Naive B cell (primary cell): Measurements from ENCODE around the gene SEPTIN11. TPM values are rescaled to one million over a fixed set of nuclear protein-coding genes. Genes with fewer than 3 reads are reported as not detected.
"Not testable (repeated sequence)": the region's sequence is repeated elsewhere in the genome, so short reads cannot be mapped to it uniquely, and the experiment has no call there.

ENCODE experiments used
- ATAC-seq, 2 donors: fragments of 150-1000 bp; cut with Tn5 transposase; 2 replicates each; pipeline ENCODE4 v1.10.0; 2021; ENCODE audit warnings: low read depth in 2 of 2, mild to moderate bottlenecking in 2 of 2, moderate library complexity in 2 of 2
- DNase-seq: peaks from one replicate; pipeline ENCODE4 v3.0.0; 2022
- H3K27ac Mint-ChIP-seq, 6 donors: one replicate each; pipeline ENCODE4 v1.8.0; 2020 to 2022; ENCODE audit warnings: mild to moderate bottlenecking in 6 of 6, mixed read lengths in 6 of 6, moderate library complexity in 5 of 6, inconsistent platforms in 2 of 6
- H3K27me3 Mint-ChIP-seq, 3 donors: one replicate each; pipeline ENCODE4 v1.8.0; 2021 to 2022; ENCODE audit warnings: mixed read lengths in 3 of 3, mild to moderate bottlenecking in 1 of 3
- H3K36me3 Mint-ChIP-seq, 2 donors: one replicate each; pipeline ENCODE4 v1.8.0; 2020 to 2022; ENCODE audit warnings: mixed read lengths in 2 of 2, inconsistent platforms in 1 of 2, mild to moderate bottlenecking in 1 of 2
- H3K4me1 Mint-ChIP-seq, 3 donors: one replicate each; pipeline ENCODE4 v1.8.0; 2020 to 2022; ENCODE audit warnings: mixed read lengths in 3 of 3, inconsistent platforms in 1 of 3, mild to moderate bottlenecking in 1 of 3, moderate library complexity in 1 of 3
- H3K4me3 Mint-ChIP-seq, 8 donors: one replicate each; pipeline ENCODE4 v1.8.0; 2020 to 2022; ENCODE audit warnings: mild to moderate bottlenecking in 8 of 8, mixed read lengths in 8 of 8, moderate library complexity in 8 of 8, inconsistent platforms in 2 of 8
- H3K9me3 Mint-ChIP-seq, 7 donors: one replicate each; pipeline ENCODE4 v1.8.0; 2020 to 2022; ENCODE audit warnings: mixed read lengths in 7 of 7, mild to moderate bottlenecking in 5 of 7, inconsistent platforms in 2 of 7, moderate library complexity in 1 of 7
- polyA plus RNA-seq, 6 donors: library from polyadenylated mRNA; unstranded; fragments of 300-500 nt; fragmentation: Illumina TruSeq; gene quantifications; one replicate each; pipeline ENCODE4 v1.2.3, GENCODE V29; 2021; ENCODE audit warnings: low read depth in 6 of 6

The SEPTIN11 gene
- polyA plus RNA-seq, 6 donors from 2014 or later: 6.8 to 15.5 (median 10.9) TPM

GRCh38 chr4:76955182-76955581 lies 5.6 kb downstream of the SEPTIN11 start:
- peaks cover 0 to 4% of the 10 kb centered on the region in 2 donors for H3K36me3 Mint-ChIP-seq
- H3K4me3 Mint-ChIP-seq: peak overlapping the region in 1 of 8 donors; percentile 63
- H3K9me3 Mint-ChIP-seq: no peaks in the 10 kb centered on the region
- H3K27ac Mint-ChIP-seq: peak overlapping the region in 1 of 6 donors; percentile 67
- H3K27me3 Mint-ChIP-seq: peaks cover 6 to 14% (median 7%) of the 10 kb centered on the region in 3 donors
- ATAC-seq: no peak
- peaks cover 9 to 16% (median 9%) of the 10 kb centered on the region in 3 donors for H3K4me1 Mint-ChIP-seq
- DNase-seq: no peak

- Mint-ChIP-seq H3K4me3 (no peak overlapping the region), H3K4me1 (peaks cover 0 to 5% (median 0%) of the 10 kb centered on the region in 3 donors), H3K36me3 (peaks cover 0 to 9% of the 10 kb centered on the region in 2 donors), H3K27me3 (peaks cover 6 to 10% (median 7%) of the 10 kb centered on the region in 3 donors), H3K27ac (no peak overlapping the region), H3K9me3 (no peaks in the 10 kb centered on the region)
- no peak for ATAC-seq
- no peak for DNase-seq
These were observed 7.6 kb downstream of the SEPTIN11 start for GRCh38 chr4:76957004-76957738.

DNA sequence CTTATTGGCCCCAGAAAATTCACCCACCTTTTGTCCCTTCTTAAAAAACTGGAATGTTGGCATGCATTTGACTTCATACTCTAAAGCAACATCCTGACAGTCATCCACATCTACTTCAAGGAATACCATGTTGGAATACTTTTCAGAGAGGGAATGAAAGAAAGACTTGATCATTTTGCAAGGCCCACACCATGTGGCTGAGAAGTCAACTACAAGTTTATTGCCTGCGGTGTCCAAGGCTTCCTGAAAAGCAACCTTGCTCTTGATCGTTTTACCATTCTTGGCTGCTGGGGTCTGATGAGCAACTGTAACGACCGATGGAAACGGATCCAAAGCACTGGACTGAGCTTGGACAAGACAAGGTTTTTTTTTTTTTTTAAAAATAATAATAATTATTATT lies 9.3 kb downstream of the SEPTIN11 start:
- no peaks in the 10 kb centered on the region for H3K4me1 Mint-ChIP-seq
- ATAC-seq: no peak
- H3K9me3 Mint-ChIP-seq: peaks cover 0 to 1% (median 0%) of the 10 kb centered on the region in 7 donors
- no peak overlapping the region for H3K27ac Mint-ChIP-seq
- H3K36me3 Mint-ChIP-seq: peaks cover 0 to 9% of the 10 kb centered on the region in 2 donors
- H3K4me3 Mint-ChIP-seq: no peak overlapping the region
- no peaks in the 10 kb centered on the region for H3K27me3 Mint-ChIP-seq
- no peak for DNase-seq

DNA sequence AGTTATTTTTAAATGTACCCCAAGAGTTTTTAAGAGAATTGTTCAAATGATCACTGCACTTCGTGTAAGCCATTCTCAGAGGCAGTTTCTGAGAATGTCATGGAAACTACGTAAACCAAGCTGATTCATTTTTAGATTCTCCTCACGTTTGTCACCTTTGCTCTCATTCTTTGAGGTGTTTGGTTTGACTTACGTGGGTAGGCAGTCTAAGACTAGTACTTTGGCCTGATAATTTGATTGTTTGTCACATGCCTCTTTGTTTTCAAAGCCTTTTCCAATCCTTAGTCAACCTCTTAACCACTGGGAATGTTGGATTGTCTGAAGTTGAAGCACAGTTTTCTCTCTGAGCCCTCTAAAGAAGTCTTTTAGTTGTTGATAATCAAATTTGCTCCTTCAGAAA lies 10.5 kb downstream of the SEPTIN11 start:
- H3K4me3 Mint-ChIP-seq: peak overlapping the region in 1 of 8 donors; percentile 25
- no peak for ATAC-seq
- H3K27me3 Mint-ChIP-seq: no peaks in the 10 kb centered on the region
- no peaks in the 10 kb centered on the region for H3K4me1 Mint-ChIP-seq
- H3K9me3 Mint-ChIP-seq: peaks cover 0 to 7% (median 3%) of the 10 kb centered on the region in 7 donors
- peaks cover 0 to 5% of the 10 kb centered on the region in 2 donors for H3K36me3 Mint-ChIP-seq
- no peak for DNase-seq
- no peak overlapping the region for H3K27ac Mint-ChIP-seq

- H3K27ac Mint-ChIP-seq: no peak overlapping the region
- DNase-seq (no peak), ATAC-seq (no peak)
- no peak overlapping the region for H3K4me3 Mint-ChIP-seq
- H3K36me3 Mint-ChIP-seq: peaks cover 0 to 5% of the 10 kb centered on the region in 2 donors
- peaks cover 0 to 7% (median 3%) of the 10 kb centered on the region in 7 donors for H3K9me3 Mint-ChIP-seq
- H3K27me3 Mint-ChIP-seq: no peaks in the 10 kb centered on the region
- no peaks in the 10 kb centered on the region for H3K4me1 Mint-ChIP-seq
These were observed 13.0 kb downstream of the SEPTIN11 start for GRCh38 chr4:76962406-76963130.

GRCh38 chr4:76963131-76963750 lies 13.7 kb downstream of the SEPTIN11 start:
- no peaks in the 10 kb centered on the region for H3K4me1 Mint-ChIP-seq
- no peak for ATAC-seq
- H3K27ac Mint-ChIP-seq: no peak overlapping the region
- H3K9me3 Mint-ChIP-seq: peaks cover 0 to 7% (median 3%) of the 10 kb centered on the region in 7 donors
- no peak for DNase-seq
- peaks cover 0 to 5% of the 10 kb centered on the region in 2 donors for H3K36me3 Mint-ChIP-seq
- H3K27me3 Mint-ChIP-seq: no peaks in the 10 kb centered on the region
- H3K4me3 Mint-ChIP-seq: no peak overlapping the region

- not testable (repeated sequence) for H3K4me1 Mint-ChIP-seq, DNase-seq, H3K27ac Mint-ChIP-seq, H3K4me3 Mint-ChIP-seq, H3K9me3 Mint-ChIP-seq, ATAC-seq, H3K27me3 Mint-ChIP-seq, H3K36me3 Mint-ChIP-seq
These were observed 14.4 kb downstream of the SEPTIN11 start for GRCh38 chr4:76963927-76964326.

DNA sequence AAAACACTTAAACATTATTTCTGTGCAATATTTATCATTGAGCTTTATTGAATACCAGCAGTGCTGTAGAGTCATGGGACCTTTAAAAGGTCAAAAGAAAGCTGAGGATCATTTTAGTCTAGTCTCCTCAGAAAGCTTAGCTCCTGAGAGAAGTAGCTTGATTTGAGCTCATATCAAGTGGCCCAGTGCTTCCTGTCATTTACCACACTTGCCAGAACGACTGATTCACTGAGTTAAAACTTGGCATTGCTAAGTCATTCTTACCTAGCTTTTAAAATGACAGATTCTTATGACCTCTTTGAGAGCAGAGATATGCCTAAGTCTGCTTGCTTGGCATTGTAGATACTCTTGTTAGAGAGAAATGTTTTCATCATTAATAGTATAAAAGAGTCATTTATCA lies 15.2 kb downstream of the SEPTIN11 start:
- Mint-ChIP-seq H3K27ac (no peak overlapping the region), H3K4me3 (no peak overlapping the region), H3K4me1 (no peaks in the 10 kb centered on the region), H3K9me3 (peaks cover 0 to 7% (median 3%) of the 10 kb centered on the region in 7 donors), H3K27me3 (no peaks in the 10 kb centered on the region), H3K36me3 (peaks cover 0 to 5% of the 10 kb centered on the region in 2 donors)
- DNase-seq (no peak), ATAC-seq (no peak)

GRCh38 chr4:76965866-76966579 lies 16.5 kb downstream of the SEPTIN11 start:
- H3K4me3 Mint-ChIP-seq: no peak overlapping the region
- H3K4me1 Mint-ChIP-seq: no peaks in the 10 kb centered on the region
- H3K27me3 Mint-ChIP-seq: no peaks in the 10 kb centered on the region
- DNase-seq (no peak), ATAC-seq (no peak)
- H3K36me3 Mint-ChIP-seq: no peaks in the 10 kb centered on the region
- no peak overlapping the region for H3K27ac Mint-ChIP-seq
- H3K9me3 Mint-ChIP-seq: peaks cover 0 to 7% (median 3%) of the 10 kb centered on the region in 7 donors

DNA sequence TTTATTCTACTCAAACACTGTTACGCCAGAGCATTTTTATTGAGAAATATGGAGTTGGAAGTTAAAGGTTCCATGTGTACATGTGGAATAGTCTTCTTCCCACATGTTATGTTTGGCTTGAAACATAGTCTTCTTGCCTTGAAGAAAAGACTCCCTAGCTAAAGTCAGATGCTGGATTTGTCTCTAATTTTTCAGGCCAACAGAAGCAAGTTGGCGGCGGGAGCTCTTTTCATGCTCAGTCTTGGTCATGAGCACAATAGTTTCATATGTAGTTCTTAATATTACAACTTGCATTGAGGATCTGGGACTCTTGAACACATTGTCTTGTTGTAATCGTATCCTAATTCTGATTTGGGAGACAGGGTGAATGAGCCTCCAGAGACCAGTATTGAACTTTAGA lies 19.4 kb downstream of the SEPTIN11 start:
- DNase-seq (no peak), ATAC-seq (no peak)
- Mint-ChIP-seq H3K27me3 (no peaks in the 10 kb centered on the region), H3K27ac (no peak overlapping the region), H3K4me3 (no peak overlapping the region), H3K9me3 (peaks cover 0 to 5% (median 3%) of the 10 kb centered on the region in 7 donors), H3K36me3 (no peaks in the 10 kb centered on the region), H3K4me1 (no peaks in the 10 kb centered on the region)

- peaks cover 0 to 2% (median 0%) of the 10 kb centered on the region in 7 donors for H3K9me3 Mint-ChIP-seq
- H3K36me3 Mint-ChIP-seq: no peaks in the 10 kb centered on the region
- H3K27me3 Mint-ChIP-seq: no peaks in the 10 kb centered on the region
- DNase-seq (no peak), ATAC-seq (no peak)
- no peak overlapping the region for H3K4me3 Mint-ChIP-seq
- no peaks in the 10 kb centered on the region for H3K4me1 Mint-ChIP-seq
- H3K27ac Mint-ChIP-seq: no peak overlapping the region
These were observed 19.9 kb downstream of the SEPTIN11 start for GRCh38 chr4:76969495-76969894.

- DNase-seq (no peak), ATAC-seq (no peak)
- Mint-ChIP-seq H3K4me1 (no peaks in the 10 kb centered on the region), H3K4me3 (no peak overlapping the region), H3K36me3 (no peaks in the 10 kb centered on the region), H3K9me3 (peaks cover 0 to 2% (median 0%) of the 10 kb centered on the region in 7 donors), H3K27me3 (no peaks in the 10 kb centered on the region), H3K27ac (no peak overlapping the region)
These were observed 20.5 kb downstream of the SEPTIN11 start for GRCh38 chr4:76969941-76970529.

- Mint-ChIP-seq H3K4me1 (no peaks in the 10 kb centered on the region), H3K27ac (no peak overlapping the region), H3K36me3 (no peaks in the 10 kb centered on the region), H3K9me3 (no peaks in the 10 kb centered on the region), H3K4me3 (no peak overlapping the region), H3K27me3 (no peaks in the 10 kb centered on the region)
- DNase-seq: no peak
- ATAC-seq: no peak
These were observed 22.8 kb downstream of the SEPTIN11 start for GRCh38 chr4:76972306-76972705.
